Right renal cortex interstitium (tissue), 3 donors: ENCODE results near the gene ENTPD8. TPM values are rescaled to one million over a fixed set of nuclear protein-coding genes. Genes with fewer than 3 reads are reported as not detected.

Source experiments
- polyA plus RNA-seq, 3 donors: library from polyadenylated mRNA; unstranded; fragments of 120-200 nt; gene quantifications; one replicate each; pipeline ENCODE4 v1.2.1, GENCODE V29; 2013; ENCODE audit not compliant: insufficient read length in 3 of 3

ENTPD8 gene
- polyA plus RNA-seq, 3 donors, result 0.19 to 0.34 (median 0.25) TPM

Other genes with a start within 250 kb of the ENTPD8 start
- 10 to 100 TPM; 12.8 to 15.5 (median 13.2) TPM for gene TPRN, start 240.6 kb downstream of the ENTPD8 start, polyA plus RNA-seq
- gene TMEM203, start 235.7 kb downstream of the ENTPD8 start, polyA plus RNA-seq, result 10 to 100 TPM; 39.7 to 44.3 (median 42.6) TPM
- 1 to 10 TPM; 7.6 to 8.2 (median 8.2) TPM for gene NDOR1, start 235.7 kb downstream of the ENTPD8 start, polyA plus RNA-seq
- 1 to 10 TPM; 5.1 to 7.2 (median 5.2) TPM for gene RNF208, start 219.1 kb downstream of the ENTPD8 start, polyA plus RNA-seq
- gene CYSRT1, start 216.2 kb downstream of the ENTPD8 start, polyA plus RNA-seq, result 1 to 10 TPM; 3.1 to 6.6 (median 5.6) TPM
- 1 to 10 TPM; 3.0 to 8.0 (median 4.6) TPM for gene RNF224, start 213.9 kb downstream of the ENTPD8 start, polyA plus RNA-seq
- 1 to 10 TPM; 2.8 to 6.0 (median 5.2) TPM for gene SLC34A3, start 210.5 kb downstream of the ENTPD8 start, polyA plus RNA-seq
- gene TUBB4B, start 200.1 kb downstream of the ENTPD8 start, polyA plus RNA-seq, result 100 to 1,000 TPM; 332 to 418 (median 352) TPM
- gene STPG3, start 190.1 kb downstream of the ENTPD8 start, polyA plus RNA-seq, result 1 to 10 TPM in 2 of 3 donors, under 1 TPM in 1; 0.75 to 1.6 (median 1.1) TPM
- gene NELFB, start 186.0 kb downstream of the ENTPD8 start, polyA plus RNA-seq, result 10 to 100 TPM; 45.5 to 54.0 (median 51.3) TPM
- 1 to 10 TPM; 3.7 to 4.3 (median 4.2) TPM for gene TOR4A, start 163.6 kb downstream of the ENTPD8 start, polyA plus RNA-seq
- gene NRARP, start 139.1 kb downstream of the ENTPD8 start, polyA plus RNA-seq, result 1 to 10 TPM; 5.3 to 7.5 (median 6.4) TPM
- gene EXD3, start 18.2 kb downstream of the ENTPD8 start, polyA plus RNA-seq, result 1 to 10 TPM; 8.7 to 9.2 (median 8.9) TPM
- 1 to 10 TPM; 3.9 to 4.9 (median 4.8) TPM for gene NOXA1, start 18.0 kb downstream of the ENTPD8 start, polyA plus RNA-seq
- gene NSMF, start 18.0 kb upstream of the ENTPD8 start, polyA plus RNA-seq, result 10 to 100 TPM; 51.0 to 58.8 (median 57.3) TPM
- gene PNPLA7, start 109.0 kb upstream of the ENTPD8 start, polyA plus RNA-seq, result 1 to 10 TPM in 2 of 3 donors, under 1 TPM in 1; 0.88 to 2.3 (median 1.1) TPM
- gene MRPL41, start 110.5 kb upstream of the ENTPD8 start, polyA plus RNA-seq, result 10 to 100 TPM; 10.6 to 16.4 (median 14.7) TPM
- gene DPH7, start 137.6 kb upstream of the ENTPD8 start, polyA plus RNA-seq, result 10 to 100 TPM; 33.1 to 38.3 (median 35.5) TPM
- 10 to 100 TPM; 17.1 to 19.4 (median 18.8) TPM for gene ZMYND19, start 149.2 kb upstream of the ENTPD8 start, polyA plus RNA-seq
- gene ARRDC1, start 164.3 kb upstream of the ENTPD8 start, polyA plus RNA-seq, result 10 to 100 TPM; 25.0 to 28.0 (median 26.4) TPM
- gene EHMT1, start 177.6 kb upstream of the ENTPD8 start, polyA plus RNA-seq, result 10 to 100 TPM; 68.5 to 72.0 (median 70.1) TPM